ENCODE results near the gene OSBPL6.

OSBPL6 gene

GRCh38 chr2:178242552-178242883 lies 48.2 kb downstream of the OSBPL6 start:
- no peak for DNase-seq

DNA sequence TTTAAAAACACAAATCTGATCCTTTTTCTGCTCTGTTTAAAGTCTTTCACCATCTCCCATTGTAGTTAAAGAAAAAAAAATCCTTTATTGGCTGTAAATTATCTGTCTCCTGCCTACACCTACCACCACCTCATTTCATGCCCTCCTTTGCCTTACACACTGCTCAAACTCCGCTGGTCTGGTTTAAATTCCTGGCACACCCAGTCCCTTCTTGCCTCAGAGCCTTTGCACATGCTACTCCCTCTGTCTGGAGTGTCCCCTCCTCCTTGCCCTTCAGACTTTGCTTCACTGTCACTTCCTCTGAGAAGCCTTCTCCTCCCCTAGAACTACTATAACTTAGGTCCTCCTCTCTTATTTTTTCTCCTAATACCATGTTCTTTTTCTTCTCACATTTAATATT lies 49.6 kb downstream of the OSBPL6 start:
- DNase-seq: no peak

GRCh38 chr2:178244777-178245176 lies 50.5 kb downstream of the OSBPL6 start:
- DNase-seq: no peak

- DNase-seq: no peak
Observed at GRCh38 chr2:178246696-178247095, 52.4 kb downstream of the OSBPL6 start.

- DNase-seq: no peak
Observed at GRCh38 chr2:178247250-178247649, 52.9 kb downstream of the OSBPL6 start.

- no peak for DNase-seq
Observed at GRCh38 chr2:178250429-178250828, 56.1 kb downstream of the OSBPL6 start.

GRCh38 chr2:178251151-178251955 lies 57.0 kb downstream of the OSBPL6 start:
- no peak for DNase-seq

DNA sequence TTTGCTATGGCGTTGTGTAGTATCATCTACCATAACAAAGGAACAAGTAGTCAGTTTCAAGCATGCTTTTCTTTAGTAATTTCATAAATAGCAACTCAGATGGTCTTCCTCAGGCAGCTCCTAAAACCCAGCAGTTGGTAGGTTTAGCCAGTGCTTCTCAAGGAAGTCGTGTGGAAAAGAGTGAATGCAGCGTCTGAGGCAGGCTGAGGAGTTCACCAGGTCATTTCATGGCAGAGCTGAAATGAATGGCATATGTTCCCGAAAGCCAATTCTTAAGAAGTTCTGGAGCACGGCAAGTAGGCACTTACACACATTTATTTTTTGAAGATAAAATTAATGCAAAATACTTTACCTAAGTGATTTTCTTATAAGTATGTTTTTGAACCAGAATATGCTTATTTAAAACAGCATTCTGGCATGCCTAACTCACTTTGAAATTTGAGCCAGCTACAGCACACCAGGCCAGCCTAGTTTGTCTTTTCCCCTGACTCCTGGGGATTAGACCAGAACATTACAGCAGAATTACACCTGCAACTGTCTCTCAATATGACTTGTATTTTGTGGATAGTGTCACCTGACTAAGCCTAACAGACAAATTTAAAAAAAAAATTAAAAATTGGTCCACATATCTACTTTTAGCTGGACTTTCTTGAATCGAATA lies 62.2 kb downstream of the OSBPL6 start:
- no peak for DNase-seq

DNA sequence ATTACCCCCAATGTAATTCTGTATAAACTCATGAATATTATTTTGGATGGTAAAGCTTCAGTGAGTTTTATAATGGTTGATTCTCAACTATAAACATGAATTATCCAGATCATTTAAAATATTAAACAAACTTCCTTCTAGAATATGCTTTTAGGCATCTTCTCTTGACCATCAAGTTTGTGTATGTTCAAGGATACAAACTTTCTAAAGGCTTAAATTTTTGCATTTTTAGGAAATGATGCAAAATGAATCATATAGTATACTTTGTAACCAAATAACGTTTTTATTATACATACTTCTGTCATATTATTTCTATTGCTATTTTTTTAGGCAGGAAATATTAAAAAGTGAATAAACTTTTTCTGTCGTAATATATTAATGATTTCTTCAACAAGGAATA lies 62.8 kb downstream of the OSBPL6 start:
- no peak for DNase-seq

GRCh38 chr2:178258916-178259315 lies 64.6 kb downstream of the OSBPL6 start:
- no peak for DNase-seq

DNA sequence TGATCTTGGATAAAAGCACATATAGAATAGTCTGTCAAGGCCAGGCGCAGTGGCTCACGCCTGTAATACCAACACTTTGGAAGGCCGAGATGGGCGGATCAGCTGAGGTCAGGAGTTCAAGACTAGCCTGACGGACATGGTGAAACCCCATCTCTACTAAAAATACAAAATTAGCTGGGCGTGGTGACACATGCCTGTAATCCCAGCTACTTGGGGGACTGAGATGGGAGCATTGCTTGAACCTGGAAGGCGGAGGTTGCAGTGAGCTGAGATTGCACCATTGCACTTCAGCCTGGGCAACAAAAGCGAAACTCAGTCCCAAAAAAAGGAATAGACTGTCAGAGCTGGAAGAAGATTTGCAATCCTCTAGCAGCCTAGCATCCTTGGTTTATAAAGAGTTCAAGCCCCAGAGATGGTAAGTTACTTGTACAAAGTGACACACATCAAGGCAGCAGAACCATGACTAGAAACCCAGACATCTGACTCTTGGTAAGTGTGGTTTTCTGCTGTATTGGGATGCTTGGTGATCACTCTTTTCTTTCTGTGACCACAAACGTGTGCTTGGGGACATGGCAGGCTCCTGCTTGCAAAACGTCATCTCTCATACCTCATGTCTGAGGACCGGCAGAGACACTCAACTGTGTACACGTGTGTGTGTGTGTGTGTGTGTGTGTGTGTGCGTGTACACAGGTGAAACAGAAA lies 69.0 kb downstream of the OSBPL6 start:
- no peak for DNase-seq

DNA sequence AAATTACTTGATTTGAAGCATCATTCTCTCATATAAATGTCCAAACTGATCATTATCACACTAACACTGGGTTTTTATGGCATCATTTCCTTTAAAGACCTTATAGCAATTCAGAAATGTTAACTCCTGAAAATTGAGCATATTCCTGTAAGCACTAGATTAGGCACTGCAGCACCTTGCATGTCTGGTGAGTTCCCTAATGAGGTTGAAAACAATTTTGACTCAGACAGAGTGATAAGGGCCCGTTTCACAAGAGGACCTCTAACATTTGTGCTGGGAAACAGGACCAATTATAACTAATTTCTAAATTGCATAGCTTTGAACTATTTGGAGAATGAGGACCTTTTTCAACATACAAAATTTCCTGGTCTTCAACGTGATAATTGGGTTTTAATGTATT lies 69.9 kb downstream of the OSBPL6 start:
- DNase-seq: no peak

GRCh38 chr2:178265851-178266250 lies 71.5 kb downstream of the OSBPL6 start:
- no peak for DNase-seq

- no peak for DNase-seq
Observed at GRCh38 chr2:178266445-178266844, 72.1 kb downstream of the OSBPL6 start.

DNA sequence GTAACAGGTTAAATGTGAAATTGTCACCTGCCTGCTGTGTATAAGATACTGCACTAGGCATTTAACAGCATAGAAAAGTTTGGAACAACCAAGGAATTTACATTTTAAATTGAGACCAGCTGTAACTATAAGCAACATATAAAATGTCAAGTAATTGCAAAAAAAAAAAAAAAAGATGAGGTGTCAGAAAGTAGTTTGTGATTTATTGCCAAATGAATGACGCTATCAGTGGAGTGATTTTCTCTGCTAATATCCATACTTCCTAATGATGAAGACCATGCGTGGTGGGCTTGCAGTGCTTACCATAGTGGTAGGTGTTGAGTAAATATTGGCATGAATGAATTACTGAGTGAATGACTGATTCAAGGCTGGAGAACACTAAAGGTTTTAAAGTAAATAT lies 73.3 kb downstream of the OSBPL6 start:
- no peak for DNase-seq

DNA sequence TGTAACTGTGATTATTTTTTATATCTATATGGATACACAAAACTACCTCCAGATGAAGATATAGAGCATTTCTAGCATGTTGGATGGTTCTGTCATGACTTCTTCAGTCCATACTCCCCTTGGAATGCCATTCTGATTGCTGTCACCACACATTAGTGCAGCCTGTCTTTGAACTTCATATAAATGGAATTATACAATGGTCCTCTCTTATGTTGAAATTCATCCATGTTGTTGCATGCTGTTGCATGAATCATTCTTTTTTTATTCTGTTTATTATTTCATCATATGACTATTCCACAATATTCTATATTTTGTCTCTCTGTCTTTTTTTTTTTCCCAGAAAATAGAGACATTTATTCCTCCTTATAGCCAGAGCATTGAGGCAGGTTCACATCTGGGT lies 74.1 kb downstream of the OSBPL6 start:
- no peak for DNase-seq

DNA sequence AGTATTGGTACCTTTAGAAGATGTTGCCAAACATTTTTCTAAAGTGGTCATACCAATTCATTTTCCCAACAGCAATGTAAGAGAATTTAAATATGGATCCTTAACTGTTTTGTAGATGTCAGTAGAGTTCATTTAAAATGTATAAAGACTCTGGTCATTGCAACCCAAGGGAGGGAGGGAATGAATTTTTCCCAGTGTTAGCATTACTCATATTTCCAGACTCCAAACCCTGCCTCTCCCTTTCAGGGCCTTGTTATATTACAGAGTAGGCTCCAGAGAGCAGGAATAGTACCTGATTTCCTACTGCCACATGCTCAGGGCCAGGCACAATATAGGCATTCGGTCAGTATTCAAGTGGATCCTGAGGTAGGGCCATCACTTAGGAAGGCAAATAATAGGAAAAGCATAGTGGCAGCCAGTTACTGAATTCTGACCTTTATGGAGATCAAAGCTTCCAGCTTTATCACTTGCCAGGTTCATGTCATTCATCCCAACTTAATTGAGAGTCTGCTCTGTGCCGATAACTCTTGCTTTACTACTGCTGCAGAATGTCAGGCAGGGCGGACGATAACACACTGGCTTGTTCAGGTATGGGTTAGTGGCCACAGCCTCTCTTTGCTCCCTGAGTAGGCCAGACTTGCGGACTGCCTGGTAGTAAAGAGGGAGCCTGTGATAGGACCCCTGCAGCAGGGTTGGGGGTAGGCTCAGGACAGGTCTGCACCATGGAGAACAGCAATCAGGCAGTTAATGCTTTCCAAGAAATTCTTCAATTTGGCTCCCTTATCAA lies 75.3 kb downstream of the OSBPL6 start:
- no peak for DNase-seq

GRCh38 chr2:178270338-178270737 lies 76.0 kb downstream of the OSBPL6 start:
- no peak for DNase-seq

- no peak for DNase-seq
Observed at GRCh38 chr2:178271094-178271493, 76.8 kb downstream of the OSBPL6 start.

DNA sequence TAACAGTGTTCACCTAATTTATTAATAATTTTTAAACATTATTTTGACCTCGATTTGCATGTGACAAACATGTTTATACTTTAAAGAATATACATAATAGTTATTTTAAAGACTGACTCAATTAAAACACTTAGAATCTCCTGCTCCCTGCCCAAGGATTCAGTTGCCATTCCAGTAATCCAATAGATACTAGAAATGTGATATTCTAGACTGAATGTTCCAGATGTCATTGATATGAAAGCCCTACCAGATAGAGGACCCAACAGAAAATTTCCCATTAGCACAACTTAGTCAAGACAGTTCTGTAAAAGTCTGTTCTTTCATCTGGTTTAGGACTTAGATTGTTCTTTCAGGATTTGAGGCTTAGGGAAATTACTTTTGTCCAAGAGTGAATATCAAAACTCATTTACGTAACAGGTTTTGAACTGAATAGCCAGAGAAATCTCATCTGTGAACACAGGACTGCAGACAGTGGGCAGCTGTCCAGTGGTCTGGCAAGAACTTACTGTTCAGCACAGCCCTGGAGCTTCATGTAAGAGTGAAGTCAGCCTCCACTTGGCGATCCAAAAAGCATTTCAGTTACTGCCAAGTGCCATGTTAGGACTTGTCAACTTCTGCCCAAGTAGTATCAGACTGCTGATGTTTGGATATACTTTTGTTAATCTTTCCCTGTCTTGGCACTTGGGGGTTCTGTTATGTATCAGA lies 77.5 kb downstream of the OSBPL6 start:
- no peak for DNase-seq

DNA sequence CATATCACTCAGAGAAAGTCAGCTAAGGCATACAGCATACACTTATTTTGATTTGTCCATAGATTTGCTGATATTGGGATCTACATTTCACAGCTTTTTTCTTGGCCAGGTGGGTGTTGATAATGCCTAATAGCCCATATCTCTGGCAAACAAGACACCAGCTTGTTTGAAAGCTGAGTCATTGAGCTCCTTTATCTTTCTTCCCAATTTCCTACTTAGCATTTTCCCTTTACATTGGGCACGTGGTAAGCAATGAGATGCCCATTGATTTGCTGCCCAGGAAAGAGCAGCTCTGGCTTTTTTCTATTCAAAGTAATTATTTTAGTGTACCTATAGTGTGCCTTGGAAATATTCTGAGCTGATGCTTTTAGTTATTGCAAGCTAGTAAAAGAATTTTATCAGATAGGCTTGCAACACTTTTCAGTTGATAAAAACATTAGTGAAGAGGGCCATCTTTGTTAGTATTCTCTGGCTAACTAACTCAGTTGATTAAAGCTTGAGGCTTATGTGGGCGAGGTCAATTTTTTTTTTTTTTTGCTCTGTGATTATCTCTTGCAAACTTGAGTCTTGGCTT lies 79.6 kb downstream of the OSBPL6 start:
- no peak for DNase-seq

DNA sequence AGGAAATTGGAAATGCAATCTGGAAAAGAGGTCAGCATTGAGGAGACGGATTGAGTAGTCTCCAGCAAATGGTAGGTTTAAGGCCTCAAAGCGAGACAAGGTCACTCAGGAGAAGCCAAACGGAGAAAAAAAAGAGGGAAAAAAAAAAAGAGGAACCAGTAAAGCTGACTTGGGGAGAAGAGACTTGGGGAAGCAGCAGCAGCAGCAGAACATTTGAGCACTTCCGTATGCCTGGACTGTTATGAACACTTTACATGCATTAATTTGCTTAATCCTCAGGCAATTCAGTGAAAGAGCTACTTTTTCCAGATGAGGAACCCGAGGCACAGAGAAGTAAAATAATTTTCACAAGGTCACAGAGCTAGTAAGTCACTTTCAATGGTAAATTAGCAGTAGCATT lies 81.3 kb downstream of the OSBPL6 start:
- no peak for DNase-seq
